Gastrocnemius medialis (tissue), 4 donors: ENCODE data around the gene RPL28.

Experiments
- POLR2A ChIP-seq, 2 donors: fragments of 450-650 bp; IDR thresholded peaks; one replicate each; pipeline ENCODE4 v1.6.1; 2017; ENCODE audit warnings: antibody characterized with exemption in 2 of 2, mild to moderate bottlenecking in 2 of 2, moderate library complexity in 2 of 2
- TF ChIP-seq, protein P1 (sequence below), 5 experiments: fragments of 450-650 bp in 3 of 5; fragments of 200-600 bp in 2 of 5; sonication (generic) in 2 of 5; IDR thresholded peaks in 4 of 5; conservative IDR thresholded peaks in 1 of 5; 1 replicate in 4 of 5; 2 replicates in 1 of 5; pipeline ENCODE4 v1.5.1; 2016 to 2019; ENCODE audit warnings: antibody characterized with exemption in 5 of 5, mild to moderate bottlenecking in 3 of 5, moderate library complexity in 3 of 5

DNA sequence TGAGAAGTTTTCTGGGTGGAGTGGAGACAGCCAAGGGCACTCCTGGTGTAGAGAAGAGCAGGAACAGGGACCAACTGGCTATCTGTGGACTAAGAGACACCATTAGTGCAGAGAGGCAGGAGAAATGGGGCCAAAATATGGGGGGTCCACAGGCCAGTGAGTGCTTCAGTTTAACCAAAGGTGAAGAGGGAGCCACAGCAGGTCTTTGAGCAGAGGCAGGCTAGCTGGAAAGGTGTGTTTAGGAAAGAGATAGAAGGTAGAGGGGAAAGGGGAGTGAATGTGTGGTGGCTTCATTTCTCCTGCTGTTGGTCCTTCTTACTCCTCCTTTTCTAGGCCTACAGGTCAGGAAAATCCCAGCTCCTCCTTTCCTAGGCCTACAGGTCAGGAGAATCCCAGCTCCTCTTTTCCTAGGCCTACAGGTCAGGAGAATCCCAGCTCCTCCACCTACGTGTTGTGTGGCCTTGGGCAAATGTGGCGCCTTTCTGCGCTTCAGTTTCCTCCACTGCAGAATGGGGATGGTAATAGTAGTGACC is 3.1 kb upstream of the RPL28 start:
- TF ChIP-seq, protein P1, sequence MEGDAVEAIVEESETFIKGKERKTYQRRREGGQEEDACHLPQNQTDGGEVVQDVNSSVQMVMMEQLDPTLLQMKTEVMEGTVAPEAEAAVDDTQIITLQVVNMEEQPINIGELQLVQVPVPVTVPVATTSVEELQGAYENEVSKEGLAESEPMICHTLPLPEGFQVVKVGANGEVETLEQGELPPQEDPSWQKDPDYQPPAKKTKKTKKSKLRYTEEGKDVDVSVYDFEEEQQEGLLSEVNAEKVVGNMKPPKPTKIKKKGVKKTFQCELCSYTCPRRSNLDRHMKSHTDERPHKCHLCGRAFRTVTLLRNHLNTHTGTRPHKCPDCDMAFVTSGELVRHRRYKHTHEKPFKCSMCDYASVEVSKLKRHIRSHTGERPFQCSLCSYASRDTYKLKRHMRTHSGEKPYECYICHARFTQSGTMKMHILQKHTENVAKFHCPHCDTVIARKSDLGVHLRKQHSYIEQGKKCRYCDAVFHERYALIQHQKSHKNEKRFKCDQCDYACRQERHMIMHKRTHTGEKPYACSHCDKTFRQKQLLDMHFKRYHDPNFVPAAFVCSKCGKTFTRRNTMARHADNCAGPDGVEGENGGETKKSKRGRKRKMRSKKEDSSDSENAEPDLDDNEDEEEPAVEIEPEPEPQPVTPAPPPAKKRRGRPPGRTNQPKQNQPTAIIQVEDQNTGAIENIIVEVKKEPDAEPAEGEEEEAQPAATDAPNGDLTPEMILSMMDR (IDR thresholded peaks at IDR 0.05 in 4 of 5, conservative IDR thresholded peaks at IDR 0.05 in 1 of 5), result no peak
- no peak for TF ChIP-seq POLR2A (IDR thresholded peaks at IDR 0.05)
